NCI-H2227 (cell line): ENCODE data around the gene TSPAN9.
A peak's percentile ranks its signal among the peaks of the same experiment; 100 is the strongest.

ENCODE experiments used
- DNase-seq: peaks from one replicate; lab custom pipeline; 2025; ENCODE audit not compliant: unreplicated experiment; lab: John Stamatoyannopoulos, UW

TSPAN9 gene

GRCh38 chr12:3158851-3159465 is 81.8 kb downstream of the TSPAN9 start:
- no peak for DNase-seq

- no peak for DNase-seq
These were observed 82.9 kb downstream of the TSPAN9 start for GRCh38 chr12:3160081-3160480.

GRCh38 chr12:3161861-3162260 is 84.7 kb downstream of the TSPAN9 start:
- DNase-seq: no peak

GRCh38 chr12:3164454-3165077 is 87.4 kb downstream of the TSPAN9 start:
- DNase-seq: no peak

- DNase-seq: no peak
These were observed 88.2 kb downstream of the TSPAN9 start for GRCh38 chr12:3165078-3165980.

GRCh38 chr12:3167636-3168035 is 90.5 kb downstream of the TSPAN9 start:
- no peak for DNase-seq

- DNase-seq: peak; percentile 7
These were observed 91.3 kb downstream of the TSPAN9 start for GRCh38 chr12:3168223-3169221.

GRCh38 chr12:3170423-3171194 is 93.4 kb downstream of the TSPAN9 start:
- no peak for DNase-seq

- DNase-seq: no peak
These were observed 94.0 kb downstream of the TSPAN9 start for GRCh38 chr12:3171195-3171591.

GRCh38 chr12:3172124-3173007 is 95.2 kb downstream of the TSPAN9 start:
- DNase-seq: no peak

GRCh38 chr12:3173008-3173553 is 95.9 kb downstream of the TSPAN9 start:
- DNase-seq: no peak

- DNase-seq: no peak
These were observed 96.7 kb downstream of the TSPAN9 start for GRCh38 chr12:3173912-3174311.

- DNase-seq: no peak
These were observed 98.1 kb downstream of the TSPAN9 start for GRCh38 chr12:3175238-3175637.

GRCh38 chr12:3176754-3177153 is 99.6 kb downstream of the TSPAN9 start:
- DNase-seq: no peak

GRCh38 chr12:3177778-3178425 is 100.7 kb downstream of the TSPAN9 start:
- no peak for DNase-seq

- no peak for DNase-seq
These were observed 101.6 kb downstream of the TSPAN9 start for GRCh38 chr12:3178671-3179313.

GRCh38 chr12:3179731-3180130 is 102.6 kb downstream of the TSPAN9 start:
- no peak for DNase-seq

- DNase-seq: no peak
These were observed 105.2 kb downstream of the TSPAN9 start for GRCh38 chr12:3182426-3182825.
